ENCODE measurements around the gene DNAH1. TPM values are rescaled to one million over a fixed set of nuclear protein-coding genes. Genes with fewer than 3 reads are reported as not detected.

Gene DNAH1
- total and polyA plus RNA-seq, 2 donors (not counting 1 experiment from before 2014, with no cell fraction given): 47.2 to 59.2 TPM

DNA sequence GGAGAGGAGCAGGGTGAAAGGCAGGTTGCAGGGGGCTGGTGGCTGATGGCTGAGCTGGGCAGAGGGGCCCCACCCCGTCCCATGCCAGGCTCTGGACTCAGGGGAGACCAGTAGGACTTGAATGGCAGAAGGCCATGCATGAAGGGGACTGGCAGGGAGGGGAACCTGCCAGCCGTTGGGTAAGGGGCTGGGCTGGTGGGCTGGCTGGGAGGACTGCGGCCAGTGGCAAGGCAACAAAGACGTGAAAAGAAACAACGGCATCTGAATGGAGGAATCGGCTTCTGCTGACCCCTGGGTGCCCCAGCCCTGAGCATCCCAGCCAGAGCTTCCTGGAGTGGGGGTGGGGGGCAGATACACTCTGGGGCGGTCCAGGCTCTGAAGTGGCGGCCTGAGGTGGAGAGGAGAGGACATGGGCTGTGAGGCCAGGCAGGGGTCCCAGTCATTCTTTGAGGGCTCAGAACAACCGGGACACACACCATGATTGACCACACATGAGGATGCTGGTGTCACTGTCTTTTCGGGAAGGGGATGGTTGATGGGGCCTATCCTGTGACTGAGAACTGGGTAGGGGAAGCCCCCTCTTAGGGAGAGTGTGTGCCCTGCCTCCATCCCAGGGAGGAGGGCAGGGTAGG lies 16.8 kb upstream of the DNAH1 start:
- no peaks in the 10 kb centered on the region for H3K9me3 ChIP-seq (ENCODE audit: control extremely low read depth in 1 of 3, control insufficient read depth in 2 of 3, insufficient read depth in 1 of 3, low read length in 2 of 3)
- DNase-seq: no peak

More for the DNA sequence above, 16.8 kb upstream of the DNAH1 start:
- CTCF ChIA-PET: interaction anchor here (0.6 to 12.8 kb wide), 7 partner anchors 7 to 79 kb away, joined by 3 to 352 read pairs (median 7); partner anchors contain the start of gene GLYCTK
- Mint-ChIP-seq H3K4me1 (peaks cover 21% of the 10 kb centered on the region), H3K9me3 (ENCODE audit: insufficient read depth) (no peaks in the 10 kb centered on the region), H3K4me3 (no peak overlapping the region), H3K27ac (peak overlapping the region; percentile 41), H3K27me3 (no peaks in the 10 kb centered on the region)
- peaks cover 0 to 16% of the 10 kb centered on the region in 2 donors for H3K4me1 ChIP-seq (ENCODE audit: control insufficient read depth in 2 of 2, insufficient read depth in 2 of 2, low read length in 2 of 2)
- peaks cover 10% of the 10 kb centered on the region for H3K79me2 ChIP-seq (ENCODE audit: control insufficient read depth, insufficient read depth, low read length)
- 70% methylated on average over 10 of the region's 10 CpGs for WGBS (ENCODE audit: insufficient coverage)
- H3K27ac ChIP-seq (ENCODE audit: low read length in 2 of 2): no peak overlapping the region
- H3K4me2 ChIP-seq (replicated peaks; ENCODE audit: low read depth, low read length, poor library complexity, severe bottlenecking): peak overlapping the region; percentile 2
- TF ChIP-seq EZH2 (IDR thresholded peaks at IDR 0.05; ENCODE audit: borderline replicate concordance, insufficient read depth, low read depth, low read length, poor library complexity, severe bottlenecking): no peak
- TF ChIP-seq, protein P1, sequence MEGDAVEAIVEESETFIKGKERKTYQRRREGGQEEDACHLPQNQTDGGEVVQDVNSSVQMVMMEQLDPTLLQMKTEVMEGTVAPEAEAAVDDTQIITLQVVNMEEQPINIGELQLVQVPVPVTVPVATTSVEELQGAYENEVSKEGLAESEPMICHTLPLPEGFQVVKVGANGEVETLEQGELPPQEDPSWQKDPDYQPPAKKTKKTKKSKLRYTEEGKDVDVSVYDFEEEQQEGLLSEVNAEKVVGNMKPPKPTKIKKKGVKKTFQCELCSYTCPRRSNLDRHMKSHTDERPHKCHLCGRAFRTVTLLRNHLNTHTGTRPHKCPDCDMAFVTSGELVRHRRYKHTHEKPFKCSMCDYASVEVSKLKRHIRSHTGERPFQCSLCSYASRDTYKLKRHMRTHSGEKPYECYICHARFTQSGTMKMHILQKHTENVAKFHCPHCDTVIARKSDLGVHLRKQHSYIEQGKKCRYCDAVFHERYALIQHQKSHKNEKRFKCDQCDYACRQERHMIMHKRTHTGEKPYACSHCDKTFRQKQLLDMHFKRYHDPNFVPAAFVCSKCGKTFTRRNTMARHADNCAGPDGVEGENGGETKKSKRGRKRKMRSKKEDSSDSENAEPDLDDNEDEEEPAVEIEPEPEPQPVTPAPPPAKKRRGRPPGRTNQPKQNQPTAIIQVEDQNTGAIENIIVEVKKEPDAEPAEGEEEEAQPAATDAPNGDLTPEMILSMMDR (IDR thresholded peaks at IDR 0.05): no peak
- peaks cover 6% of the 10 kb centered on the region for H4K20me1 ChIP-seq (ENCODE audit: control insufficient read depth, insufficient read depth, low read length, poor library complexity, severe bottlenecking)
- no peak overlapping the region for H3K9ac ChIP-seq (ENCODE audit: low read length)
- ATAC-seq (ENCODE audit: low read depth): no peak
- H3K27me3 ChIP-seq (replicated peaks in 1 of 4; ENCODE audit: control extremely low read depth in 1 of 4, control insufficient read depth in 3 of 4, insufficient read depth in 4 of 4, low read length in 3 of 4): no peaks in the 10 kb centered on the region
- POLR2A ChIA-PET: no interaction called here
- intact Hi-C loops (cut with micrococcal nuclease): no loop called here
- H2AFZ ChIP-seq (ENCODE audit: insufficient read depth, low read depth, low read length, poor library complexity, severe bottlenecking): no peak overlapping the region
- peaks cover 2% of the 10 kb centered on the region in 2 experiments for H3K36me3 ChIP-seq (replicated peaks in 1 of 2; ENCODE audit: control extremely low read depth in 1 of 2, control insufficient read depth in 1 of 2, extremely low read depth in 1 of 2, insufficient read depth in 2 of 2, low read length in 1 of 2)
- H3K4me3 ChIP-seq (ENCODE audit: control extremely low read depth in 1 of 5, extremely low read depth in 1 of 5, insufficient read depth in 1 of 5, low read depth in 2 of 5, low read length in 4 of 5): no peak overlapping the region
